HUES48 (cell line): Measurements from ENCODE around the gene QRSL1.
"Not testable (repeated sequence)": the region's sequence is repeated elsewhere in the genome, so short reads cannot be mapped to it uniquely, and the experiment has no call there.

Source experiments
- H3K27ac ChIP-seq: one replicate; pipeline ENCODE4 v1.7.0; 2013; ENCODE audit warnings: low read depth, low read length, inconsistent platforms
- H3K27me3 ChIP-seq: 2 replicates; pipeline ENCODE4 v1.6.1; 2013; ENCODE audit warnings: mild to moderate bottlenecking, low read length; ENCODE audit not compliant: control insufficient read depth, insufficient read depth
- H3K36me3 ChIP-seq: 2 replicates; pipeline ENCODE4 v1.6.1; 2013; ENCODE audit warnings: low read length; ENCODE audit not compliant: control insufficient read depth, insufficient read depth
- H3K4me1 ChIP-seq: 2 replicates; pipeline ENCODE4 v1.6.1; 2013; ENCODE audit warnings: mild to moderate bottlenecking, low read length; ENCODE audit not compliant: control insufficient read depth, insufficient read depth
- H3K4me3 ChIP-seq: 2 replicates; pipeline ENCODE4 v1.5.1; 2013; ENCODE audit warnings: mild to moderate bottlenecking, low read depth, low read length
- H3K9ac ChIP-seq: 2 replicates; pipeline ENCODE4 v1.6.1; 2013; ENCODE audit warnings: mild to moderate bottlenecking, low read depth, low read length, moderate library complexity
- H3K9me3 ChIP-seq: 2 replicates; pipeline ENCODE4 v1.6.1; 2013; ENCODE audit warnings: low read length; ENCODE audit not compliant: control insufficient read depth, insufficient read depth

The QRSL1 gene

DNA sequence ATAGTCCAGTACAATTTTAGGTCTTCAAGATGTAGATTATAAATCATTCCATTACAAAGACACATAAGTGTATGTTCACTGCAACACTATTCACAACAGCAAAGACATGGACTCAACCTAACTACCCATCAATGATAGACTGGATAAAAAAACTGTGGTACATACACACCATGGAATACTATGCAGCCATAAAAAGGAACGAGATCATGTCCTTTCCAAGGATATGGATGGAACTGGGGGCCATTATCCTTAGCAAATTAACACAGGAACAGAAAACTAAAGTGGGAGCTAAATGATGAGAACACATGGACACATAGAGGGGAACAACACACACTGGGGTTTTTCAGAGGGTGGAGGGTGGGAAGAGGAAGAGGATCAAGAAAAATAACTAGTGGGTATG is 6.3 kb upstream of the QRSL1 start:
- Histone ChIP-seq H3K27me3 (no peaks in the 10 kb centered on the region), H3K9ac (no peak overlapping the region), H3K36me3 (peaks cover 17% of the 10 kb centered on the region), H3K27ac (no peak overlapping the region), H3K9me3 (peaks cover 18% of the 10 kb centered on the region), H3K4me1 (peaks cover 28% of the 10 kb centered on the region), H3K4me3 (no peak overlapping the region)

DNA sequence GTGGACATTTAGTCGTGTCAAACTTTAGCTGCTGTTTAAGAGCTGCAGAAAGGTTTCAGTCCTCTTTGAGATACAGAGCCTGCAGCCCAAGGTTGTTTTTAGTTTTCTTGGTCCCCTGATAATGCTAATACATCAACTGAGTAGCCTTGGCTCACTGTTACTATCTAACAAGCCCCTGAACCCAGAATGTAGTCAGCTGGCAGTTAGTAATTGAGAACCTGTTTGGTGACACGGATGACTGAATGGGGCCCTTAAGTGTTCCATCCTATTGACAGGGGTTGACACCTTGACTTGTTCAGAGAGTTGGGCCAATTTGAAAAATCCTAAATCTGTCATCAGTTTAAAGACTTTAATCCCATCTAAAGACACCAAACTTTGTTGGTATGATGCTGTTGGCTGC is 2.9 kb upstream of the QRSL1 start:
- Histone ChIP-seq H3K27ac (peak overlapping the region; percentile 30), H3K4me1 (peaks cover 22% of the 10 kb centered on the region), H3K9ac (no peak overlapping the region), H3K36me3 (peaks cover 11% of the 10 kb centered on the region), H3K9me3 (peaks cover 18% of the 10 kb centered on the region), H3K27me3 (no peaks in the 10 kb centered on the region), H3K4me3 (no peak overlapping the region)

DNA sequence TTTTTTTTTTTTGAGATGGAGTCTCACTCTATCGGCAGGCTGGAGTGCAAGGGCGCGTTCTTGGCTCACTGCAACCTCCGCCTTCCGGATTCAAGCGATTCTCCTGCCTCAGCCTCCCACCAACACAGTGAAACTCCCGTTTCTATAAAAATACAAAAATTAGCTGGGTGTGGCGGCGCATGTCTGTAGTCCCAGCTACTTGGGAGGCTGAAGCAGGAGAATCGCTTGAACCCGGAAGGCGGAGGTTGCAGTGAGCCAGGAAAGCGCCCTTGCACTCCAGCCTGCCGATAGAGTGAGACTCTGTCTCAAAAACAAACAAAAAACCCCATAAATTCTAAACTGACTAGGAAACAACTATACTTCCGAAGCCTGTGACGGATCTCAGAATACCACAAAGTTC is 1.6 kb upstream of the QRSL1 start:
- not testable (repeated sequence) for H3K9ac ChIP-seq, H3K36me3 ChIP-seq, H3K4me3 ChIP-seq, H3K27me3 ChIP-seq, H3K27ac ChIP-seq
- peaks cover 24% of the 10 kb centered on the region for H3K4me1 ChIP-seq
- peaks cover 10% of the 10 kb centered on the region for H3K9me3 ChIP-seq

GRCh38 chr6:106628658-106629102 is 698 bp upstream of the QRSL1 start:
- peak overlapping the region; percentile 92 for H3K9ac ChIP-seq
- H3K36me3 ChIP-seq = no peaks in the 10 kb centered on the region
- H3K4me3 ChIP-seq = peak overlapping the region; percentile 89
- H3K4me1 ChIP-seq = peaks cover 31% of the 10 kb centered on the region
- H3K27ac ChIP-seq = peak overlapping the region; percentile 95
- H3K27me3 ChIP-seq = no peaks in the 10 kb centered on the region
- 0 out of 2 replicates have a peak, but pooled peaks cover 1% of the 10 kb centered on the region for H3K9me3 ChIP-seq

- Histone ChIP-seq H3K4me1 (peaks cover 31% of the 10 kb centered on the region), H3K4me3 (peak overlapping the region; percentile 89), H3K27ac (peak overlapping the region; percentile 95), H3K9ac (peak overlapping the region; percentile 92), H3K9me3 (no peaks in the 10 kb centered on the region), H3K36me3 (no peaks in the 10 kb centered on the region), H3K27me3 (no peaks in the 10 kb centered on the region)
These were observed 433 bp downstream of the QRSL1 start for GRCh38 chr6:106629859-106630163.

DNA sequence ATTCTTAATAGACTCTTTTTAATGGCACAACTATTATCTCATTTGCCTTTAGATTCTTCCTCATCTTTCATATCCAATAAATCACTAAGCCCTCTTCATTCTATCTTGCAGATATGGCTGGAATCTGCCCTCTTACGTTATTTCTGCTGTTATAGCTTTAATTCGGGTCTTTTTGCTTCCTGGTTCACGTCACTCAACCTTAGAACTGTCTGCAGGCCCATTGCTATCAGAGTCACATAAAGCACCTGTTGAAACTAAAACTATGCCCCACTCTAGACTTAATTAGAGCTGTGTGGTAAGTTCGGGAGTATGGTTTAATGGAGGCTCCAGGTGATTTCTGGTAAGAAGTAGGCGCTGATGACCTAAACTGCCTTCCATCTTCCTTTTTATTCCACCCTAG is 988 bp downstream of the QRSL1 start:
- peak overlapping the region; percentile 92 for H3K9ac ChIP-seq
- H3K27ac ChIP-seq = peak overlapping the region; percentile 95
- peaks cover 31% of the 10 kb centered on the region for H3K4me1 ChIP-seq
- peak overlapping the region; percentile 89 for H3K4me3 ChIP-seq
- no peaks in the 10 kb centered on the region for H3K9me3 ChIP-seq
- no peaks in the 10 kb centered on the region for H3K27me3 ChIP-seq
- no peaks in the 10 kb centered on the region for H3K36me3 ChIP-seq

DNA sequence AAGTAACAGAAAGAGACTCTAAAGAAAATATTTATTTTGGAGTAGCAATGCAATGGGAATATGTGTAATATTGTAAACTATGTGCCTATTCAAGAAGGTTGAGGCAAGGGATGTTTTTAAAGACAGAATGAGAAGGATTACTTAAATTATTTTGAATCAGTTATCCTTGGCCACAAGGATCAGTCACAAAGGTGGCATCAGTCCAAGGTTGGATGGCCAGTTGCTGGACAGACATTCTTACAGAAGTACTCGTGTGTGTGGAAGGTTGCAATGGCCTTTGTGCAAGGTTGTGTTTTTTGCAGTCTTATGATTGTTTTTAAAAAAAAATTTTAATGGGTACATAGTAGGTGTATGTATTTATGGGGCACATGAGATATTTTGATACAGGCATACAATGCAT is 2.0 kb downstream of the QRSL1 start:
- H3K4me3 ChIP-seq = no peak overlapping the region
- H3K27ac ChIP-seq = no peak overlapping the region
- H3K9ac ChIP-seq = no peak overlapping the region
- no peaks in the 10 kb centered on the region for H3K27me3 ChIP-seq
- H3K4me1 ChIP-seq = peaks cover 25% of the 10 kb centered on the region
- no peaks in the 10 kb centered on the region for H3K36me3 ChIP-seq
- H3K9me3 ChIP-seq = no peaks in the 10 kb centered on the region

- peaks cover 20% of the 10 kb centered on the region for H3K4me1 ChIP-seq
- no peak overlapping the region for H3K9ac ChIP-seq
- H3K27me3 ChIP-seq = no peaks in the 10 kb centered on the region
These were observed 5.2 kb downstream of the QRSL1 start for GRCh38 chr6:106634565-106634964.

DNA sequence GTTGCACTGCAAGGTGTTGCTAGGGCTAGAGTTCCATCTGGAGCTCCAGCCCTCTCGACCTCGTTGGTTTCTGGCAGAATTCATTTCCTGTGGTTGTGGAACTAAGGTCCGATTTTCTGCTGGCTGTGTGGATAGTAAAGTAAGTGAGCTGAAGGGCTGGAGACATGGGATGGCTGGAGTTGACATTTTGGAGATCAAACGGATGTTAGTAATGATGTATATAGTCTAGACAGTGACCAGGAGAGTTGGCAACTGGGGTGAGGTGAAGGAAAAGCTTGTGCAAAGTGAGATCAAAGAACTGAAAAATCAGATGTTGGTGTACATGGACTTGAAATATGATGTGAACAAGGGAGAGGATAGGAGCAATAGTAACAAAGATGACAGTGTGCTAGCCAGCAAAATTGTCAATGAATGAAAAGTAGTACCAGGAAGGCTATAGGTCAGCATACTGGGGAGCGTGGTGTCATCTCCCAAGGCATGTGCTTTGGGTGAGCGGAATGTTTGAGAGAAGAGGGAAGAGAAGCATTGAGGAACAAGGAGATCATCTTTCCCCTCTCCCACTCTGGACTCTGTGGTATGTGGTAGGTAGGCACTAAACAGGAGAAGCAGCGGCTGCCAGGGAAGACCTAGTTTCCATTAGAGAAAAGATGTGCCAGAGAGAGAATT is 7.8 kb downstream of the QRSL1 start:
- Histone ChIP-seq H3K4me1 (peaks cover 20% of the 10 kb centered on the region), H3K9ac (no peak overlapping the region), H3K27me3 (no peaks in the 10 kb centered on the region), H3K27ac (no peak overlapping the region), H3K4me3 (no peak overlapping the region), H3K36me3 (peaks cover 26% of the 10 kb centered on the region), H3K9me3 (no peaks in the 10 kb centered on the region)

More at GRCh38 chr6:106634565-106634964, 5.2 kb downstream of the QRSL1 start:
- no peak overlapping the region for H3K4me3 ChIP-seq
- no peaks in the 10 kb centered on the region for H3K9me3 ChIP-seq
- no peaks in the 10 kb centered on the region for H3K36me3 ChIP-seq
- H3K27ac ChIP-seq = no peak overlapping the region

DNA sequence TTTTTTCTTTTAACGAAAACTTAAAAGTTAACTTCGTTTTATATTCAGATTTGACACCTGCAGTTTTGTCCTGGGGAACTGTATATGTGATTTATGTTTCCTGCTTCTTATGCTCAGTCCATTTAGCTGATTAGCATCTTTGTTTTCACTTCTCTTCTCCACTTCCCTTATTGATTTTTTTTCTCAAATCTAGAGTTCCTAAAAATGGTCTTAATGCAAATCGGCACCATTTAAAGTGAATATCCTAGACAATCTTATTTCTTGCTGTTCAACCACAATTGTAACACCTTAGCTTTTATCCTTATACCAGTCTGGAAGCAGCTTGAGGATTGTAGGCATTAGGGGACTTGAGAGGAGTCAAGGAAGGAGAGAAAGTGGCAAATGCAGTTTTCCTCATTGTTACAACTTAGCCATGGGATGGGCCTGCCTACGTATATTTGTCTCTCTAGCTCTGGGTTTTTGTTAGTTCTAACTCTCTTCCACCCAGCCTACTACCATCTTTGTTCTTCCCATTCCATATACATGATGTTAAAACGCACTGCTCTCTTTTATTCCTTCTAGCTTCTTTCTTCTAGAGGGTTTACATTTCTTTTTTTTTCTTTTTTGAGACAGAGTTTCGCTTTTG is 8.5 kb downstream of the QRSL1 start:
- H3K4me1 ChIP-seq = peaks cover 15% of the 10 kb centered on the region
- H3K27ac ChIP-seq = no peak overlapping the region
- no peak overlapping the region for H3K4me3 ChIP-seq
- peaks cover 32% of the 10 kb centered on the region for H3K36me3 ChIP-seq
- H3K9ac ChIP-seq = no peak overlapping the region
- no peaks in the 10 kb centered on the region for H3K9me3 ChIP-seq
- no peaks in the 10 kb centered on the region for H3K27me3 ChIP-seq

- peaks cover 9% of the 10 kb centered on the region; the same call in 1 of the 2 replicates for H3K4me1 ChIP-seq
- no peak overlapping the region for H3K4me3 ChIP-seq
- H3K9me3 ChIP-seq = no peaks in the 10 kb centered on the region
- no peak overlapping the region for H3K9ac ChIP-seq
- no peak overlapping the region for H3K27ac ChIP-seq
- H3K36me3 ChIP-seq = peaks cover 52% of the 10 kb centered on the region
- H3K27me3 ChIP-seq = no peaks in the 10 kb centered on the region
These were observed 10.4 kb downstream of the QRSL1 start for GRCh38 chr6:106639812-106640211.
